ENCODE measurements around the gene LRP3. TPM values are rescaled to one million over a fixed set of nuclear protein-coding genes. Genes with fewer than 3 reads are reported as not detected.
"Not testable (repeated sequence)": the region's sequence is repeated elsewhere in the genome, so short reads cannot be mapped to it uniquely, and the experiment has no call there.

The LRP3 gene
- total and polyA plus RNA-seq, 9 donors = 1.2 to 138 (median 82.7) TPM

DNA sequence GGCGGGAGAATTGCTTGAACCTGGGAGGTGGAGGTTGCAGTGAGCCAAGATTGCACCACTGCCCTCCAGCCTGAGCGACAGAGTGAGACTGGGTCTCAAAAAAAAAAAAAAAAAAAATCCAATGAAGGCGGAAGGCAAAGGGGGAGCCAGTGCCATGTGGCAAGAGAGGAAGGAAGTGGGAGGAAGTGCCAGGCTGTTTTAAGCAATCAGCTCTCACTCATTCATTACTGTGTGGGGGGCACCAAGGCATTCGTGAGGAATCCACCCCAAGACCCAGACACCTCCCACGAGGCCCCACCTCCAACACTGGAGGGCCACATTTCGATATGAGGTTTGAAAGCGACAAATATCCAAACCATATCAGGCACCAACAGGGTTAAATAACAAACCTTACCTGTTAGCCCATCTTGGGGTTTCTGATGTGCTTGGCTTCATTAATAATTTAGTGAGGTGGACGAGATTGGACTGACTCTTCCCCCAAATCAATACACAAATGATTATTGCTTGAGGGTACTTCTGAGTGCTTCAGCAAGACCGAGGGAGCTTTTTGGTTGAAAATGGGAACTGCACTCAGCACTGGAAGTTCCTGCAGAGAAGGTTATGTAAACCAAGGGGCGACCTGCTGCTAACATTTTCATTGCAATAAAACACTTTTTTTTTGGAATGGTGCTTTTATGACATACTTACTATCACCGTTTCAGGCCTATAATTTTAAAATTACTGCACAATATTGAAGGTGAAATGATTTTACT lies 7.5 kb upstream of the LRP3 start:
- H3K4me3 ChIP-seq = no peak overlapping the region
- H3K27me3 ChIP-seq = no peaks in the 10 kb centered on the region
- TF ChIP-seq, protein P1, sequence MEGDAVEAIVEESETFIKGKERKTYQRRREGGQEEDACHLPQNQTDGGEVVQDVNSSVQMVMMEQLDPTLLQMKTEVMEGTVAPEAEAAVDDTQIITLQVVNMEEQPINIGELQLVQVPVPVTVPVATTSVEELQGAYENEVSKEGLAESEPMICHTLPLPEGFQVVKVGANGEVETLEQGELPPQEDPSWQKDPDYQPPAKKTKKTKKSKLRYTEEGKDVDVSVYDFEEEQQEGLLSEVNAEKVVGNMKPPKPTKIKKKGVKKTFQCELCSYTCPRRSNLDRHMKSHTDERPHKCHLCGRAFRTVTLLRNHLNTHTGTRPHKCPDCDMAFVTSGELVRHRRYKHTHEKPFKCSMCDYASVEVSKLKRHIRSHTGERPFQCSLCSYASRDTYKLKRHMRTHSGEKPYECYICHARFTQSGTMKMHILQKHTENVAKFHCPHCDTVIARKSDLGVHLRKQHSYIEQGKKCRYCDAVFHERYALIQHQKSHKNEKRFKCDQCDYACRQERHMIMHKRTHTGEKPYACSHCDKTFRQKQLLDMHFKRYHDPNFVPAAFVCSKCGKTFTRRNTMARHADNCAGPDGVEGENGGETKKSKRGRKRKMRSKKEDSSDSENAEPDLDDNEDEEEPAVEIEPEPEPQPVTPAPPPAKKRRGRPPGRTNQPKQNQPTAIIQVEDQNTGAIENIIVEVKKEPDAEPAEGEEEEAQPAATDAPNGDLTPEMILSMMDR (IDR thresholded peaks at IDR 0.05) = no peak
- TF ChIP-seq POLR2A (IDR thresholded peaks at IDR 0.05) = no peak
- no peak for TF ChIP-seq EP300 (IDR thresholded peaks at IDR 0.05)
- no peaks in the 10 kb centered on the region for H3K4me1 ChIP-seq (ENCODE audit: insufficient read depth)
- H3K36me3 ChIP-seq = no peaks in the 10 kb centered on the region
- no peak overlapping the region for H3K27ac ChIP-seq
- WGBS, 3 donors = 66 to 77% (median 66%) methylated on average over 11 of the region's 11 CpGs
- intact Hi-C loops (cut with DNase I) = loop anchor here in 2 of 4 donors (5.0 to 10.0 kb wide), 2 partner anchors 44 to 52 kb away; partner anchors contain the start of gene WDR88 (in 1 of the 2)
- no peak for DNase-seq
- no peaks in the 10 kb centered on the region for H3K9me3 ChIP-seq

DNA sequence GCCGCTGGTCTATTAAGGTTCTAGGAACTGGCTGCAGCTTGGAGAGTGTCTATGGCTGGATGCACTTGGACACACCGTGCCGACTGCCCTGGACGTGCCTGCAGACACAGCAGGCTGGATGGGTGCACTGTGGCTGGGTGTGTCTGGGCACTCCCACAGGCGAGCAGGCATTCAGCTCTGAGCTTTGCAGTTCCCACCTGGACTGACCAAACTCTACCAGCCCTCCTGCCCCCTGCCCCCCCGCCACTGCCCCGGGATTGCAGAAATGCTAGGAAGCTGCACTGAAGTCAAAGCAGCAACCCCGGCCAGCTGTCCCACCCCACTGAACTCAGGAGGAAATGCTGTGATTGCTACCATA lies 7.0 kb upstream of the LRP3 start:
- intact Hi-C loops (cut with DNase I) = loop anchor here in 2 of 4 donors (5.0 to 10.0 kb wide), 2 partner anchors 45 to 52 kb away; partner anchors contain the start of gene WDR88 (in 1 of the 2)
- DNase-seq = no peak
- no peaks in the 10 kb centered on the region for H3K36me3 ChIP-seq
- no peaks in the 10 kb centered on the region for H3K9me3 ChIP-seq
- WGBS, 3 donors = 72 to 73% (median 72%) methylated on average over 8 of the region's 8 CpGs
- TF ChIP-seq, protein P1 (IDR thresholded peaks at IDR 0.05) = no peak
- no peak for TF ChIP-seq EP300 (IDR thresholded peaks at IDR 0.05)
- no peak for TF ChIP-seq POLR2A (IDR thresholded peaks at IDR 0.05)
- H3K27ac ChIP-seq = no peak overlapping the region
- H3K4me3 ChIP-seq = no peak overlapping the region
- no peaks in the 10 kb centered on the region for H3K27me3 ChIP-seq
- H3K4me1 ChIP-seq (ENCODE audit: insufficient read depth) = no peaks in the 10 kb centered on the region

DNA sequence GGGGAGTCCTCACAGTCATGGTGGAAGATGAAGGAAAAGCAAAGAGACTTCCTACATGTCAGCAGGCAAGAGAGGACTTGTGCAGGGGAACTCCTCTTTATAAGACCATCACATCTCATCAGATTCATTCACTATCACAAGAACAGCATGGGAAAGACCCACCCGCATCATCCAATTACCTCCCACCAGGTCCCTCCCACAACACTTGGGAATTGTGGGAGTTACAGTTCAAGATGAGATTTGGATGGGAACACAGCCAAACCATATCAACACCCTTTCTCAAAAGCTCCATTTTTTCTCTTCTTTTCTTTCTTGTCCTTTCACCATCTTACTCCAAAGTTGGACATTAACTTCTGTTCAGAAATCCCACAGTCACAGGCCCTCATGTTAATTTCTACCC lies 4.7 kb upstream of the LRP3 start:
- Histone ChIP-seq H3K4me1 (ENCODE audit: insufficient read depth) (no peaks in the 10 kb centered on the region), H3K4me3 (no peak overlapping the region), H3K27me3 (no peaks in the 10 kb centered on the region), H3K9me3 (no peaks in the 10 kb centered on the region), H3K36me3 (no peaks in the 10 kb centered on the region), H3K27ac (no peak overlapping the region)
- intact Hi-C loops (cut with DNase I) = loop anchor here in 2 of 4 donors (5.0 to 10.0 kb wide), 2 partner anchors 47 to 55 kb away; partner anchors contain the start of gene WDR88 (in 1 of the 2)
- TF ChIP-seq, protein P1 (IDR thresholded peaks at IDR 0.05) = no peak
- TF ChIP-seq POLR2A (IDR thresholded peaks at IDR 0.05) (no peak), EP300 (IDR thresholded peaks at IDR 0.05) (no peak)
- DNase-seq = no peak
- WGBS, 3 donors = 0 to 46% (median 0%) methylated on average over 1 of the region's 1 CpG

DNA sequence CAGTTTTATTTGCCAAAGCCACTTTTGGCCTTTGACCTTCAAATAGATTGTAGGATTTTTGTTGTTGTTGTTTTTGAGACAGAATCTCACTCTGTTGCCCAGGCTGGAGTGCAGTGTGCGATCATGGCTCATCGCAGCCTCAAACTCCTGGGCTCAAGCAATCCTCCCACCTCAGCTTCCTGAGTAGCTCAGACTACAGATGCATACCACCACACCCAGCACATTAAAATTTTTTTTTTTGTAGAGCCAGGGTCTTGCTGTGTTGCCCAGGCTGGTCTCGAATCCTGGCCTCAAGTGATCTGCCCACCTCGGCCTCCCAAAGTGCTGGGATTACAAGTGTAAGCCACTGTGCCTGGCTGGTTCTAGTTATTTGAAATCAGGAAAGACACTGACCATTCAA lies 3.0 kb upstream of the LRP3 start:
- 88 to 92% (median 88%) methylated on average over 4 of the region's 4 CpGs for WGBS, 3 donors
- H3K27me3 ChIP-seq; H3K4me1 ChIP-seq (ENCODE audit: insufficient read depth); H3K36me3 ChIP-seq; intact Hi-C loops (cut with DNase I); H3K4me3 ChIP-seq; H3K9me3 ChIP-seq; H3K27ac ChIP-seq: not testable (repeated sequence)
- peak in 1 of 5 donors; percentile 13 for DNase-seq

DNA sequence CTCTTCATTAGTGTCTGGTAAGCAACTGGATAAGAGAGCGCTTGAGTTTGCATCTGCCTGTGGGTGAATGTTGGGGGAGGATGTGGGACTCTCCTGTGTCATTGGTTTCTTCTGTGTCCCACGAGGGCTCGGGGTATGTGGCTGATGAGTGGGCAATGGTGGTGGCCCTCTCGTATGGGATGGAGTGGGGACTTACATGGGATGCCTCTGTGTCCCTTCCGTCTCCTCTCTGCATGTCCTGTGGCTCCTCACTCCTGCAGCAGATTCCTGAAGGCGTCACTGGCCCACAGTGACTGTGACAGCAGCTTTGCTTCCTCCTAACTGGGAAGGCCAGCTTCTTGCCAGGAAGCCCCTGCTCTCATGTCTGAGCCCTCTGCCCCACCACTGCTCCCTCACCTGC lies 2.6 kb upstream of the LRP3 start:
- intact Hi-C loops (cut with DNase I) = no loop called here
- TF ChIP-seq EP300 (IDR thresholded peaks at IDR 0.05) (no peak), POLR2A (IDR thresholded peaks at IDR 0.05) (no peak)
- TF ChIP-seq, protein P1 (IDR thresholded peaks at IDR 0.05) = no peak
- H3K36me3 ChIP-seq = no peaks in the 10 kb centered on the region
- no peaks in the 10 kb centered on the region for H3K27me3 ChIP-seq
- no peak overlapping the region for H3K27ac ChIP-seq
- H3K4me1 ChIP-seq (ENCODE audit: insufficient read depth) = peaks cover 10% of the 10 kb centered on the region
- H3K9me3 ChIP-seq = no peaks in the 10 kb centered on the region
- DNase-seq = peak in 1 of 5 donors; percentile 3
- no peak overlapping the region for H3K4me3 ChIP-seq
- 77 to 91% (median 83%) methylated on average over 6 of the region's 6 CpGs for WGBS, 3 donors

Data from ovary (tissue), 9 donors.